ENCODE measurements around the gene MPP3.

GRCh38 chr17:43852571-43852970 lies 19.6 kb upstream of the MPP3 start:
- TF ChIP-seq SP1 (IDR thresholded peaks at IDR 0.05; ENCODE audit: low read depth, low read length) (no peak), CHD2 (IDR thresholded peaks at IDR 0.05; ENCODE audit: borderline replicate concordance, low read depth, low read length) (no peak), ATF2 (IDR thresholded peaks at IDR 0.05; ENCODE audit: low read length) (no peak), MXI1 (IDR thresholded peaks at IDR 0.05; ENCODE audit: low read depth, low read length) (no peak), ZBTB33 (IDR thresholded peaks at IDR 0.05) (no peak), PAX5 (IDR thresholded peaks at IDR 0.05; ENCODE audit: borderline replicate concordance, low read depth, low read length) (no peak), EP300 (IDR thresholded peaks at IDR 0.05; ENCODE audit: borderline replicate concordance in 1 of 2, control insufficient read depth in 1 of 2, low read depth in 2 of 2, low read length in 2 of 2) (no peak), USF1 (IDR thresholded peaks at IDR 0.05; ENCODE audit: borderline replicate concordance, extremely low read length, insufficient read depth, low read depth, low read length) (no peak), USF2 (IDR thresholded peaks at IDR 0.05; ENCODE audit: borderline replicate concordance, low read depth, low read length) (no peak), BHLHE40 (IDR thresholded peaks at IDR 0.05; ENCODE audit: borderline replicate concordance in 1 of 2, low read depth in 2 of 2, low read length in 1 of 2) (no peak), POLR2A (IDR thresholded peaks at IDR 0.05; ENCODE audit: low read depth, low read length) (no peak), FOXM1 (IDR thresholded peaks at IDR 0.05; ENCODE audit: low read depth, low read length) (no peak), ZNF274 (IDR thresholded peaks at IDR 0.05; ENCODE audit: insufficient read depth, insufficient read length) (no peak)
- TF ChIP-seq, protein P1, sequence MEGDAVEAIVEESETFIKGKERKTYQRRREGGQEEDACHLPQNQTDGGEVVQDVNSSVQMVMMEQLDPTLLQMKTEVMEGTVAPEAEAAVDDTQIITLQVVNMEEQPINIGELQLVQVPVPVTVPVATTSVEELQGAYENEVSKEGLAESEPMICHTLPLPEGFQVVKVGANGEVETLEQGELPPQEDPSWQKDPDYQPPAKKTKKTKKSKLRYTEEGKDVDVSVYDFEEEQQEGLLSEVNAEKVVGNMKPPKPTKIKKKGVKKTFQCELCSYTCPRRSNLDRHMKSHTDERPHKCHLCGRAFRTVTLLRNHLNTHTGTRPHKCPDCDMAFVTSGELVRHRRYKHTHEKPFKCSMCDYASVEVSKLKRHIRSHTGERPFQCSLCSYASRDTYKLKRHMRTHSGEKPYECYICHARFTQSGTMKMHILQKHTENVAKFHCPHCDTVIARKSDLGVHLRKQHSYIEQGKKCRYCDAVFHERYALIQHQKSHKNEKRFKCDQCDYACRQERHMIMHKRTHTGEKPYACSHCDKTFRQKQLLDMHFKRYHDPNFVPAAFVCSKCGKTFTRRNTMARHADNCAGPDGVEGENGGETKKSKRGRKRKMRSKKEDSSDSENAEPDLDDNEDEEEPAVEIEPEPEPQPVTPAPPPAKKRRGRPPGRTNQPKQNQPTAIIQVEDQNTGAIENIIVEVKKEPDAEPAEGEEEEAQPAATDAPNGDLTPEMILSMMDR (IDR thresholded peaks at IDR 0.05 in 2 of 3, conservative IDR thresholded peaks at IDR 0.05 in 1 of 3; ENCODE audit: control insufficient read depth in 2 of 3, extremely low read depth in 1 of 3, insufficient read depth in 1 of 3, low read depth in 3 of 3, low read length in 3 of 3): no peak

Data from GM12878 (cell line).